ENCODE data around the gene VEGFA. TPM values are rescaled to one million over a fixed set of nuclear protein-coding genes. Genes with fewer than 3 reads are reported as not detected.

The VEGFA gene
- polyA plus RNA-seq, 2 of the 4 experiments (the other 2 are of a cell fraction): 35.8 to 83.7 TPM

DNA sequence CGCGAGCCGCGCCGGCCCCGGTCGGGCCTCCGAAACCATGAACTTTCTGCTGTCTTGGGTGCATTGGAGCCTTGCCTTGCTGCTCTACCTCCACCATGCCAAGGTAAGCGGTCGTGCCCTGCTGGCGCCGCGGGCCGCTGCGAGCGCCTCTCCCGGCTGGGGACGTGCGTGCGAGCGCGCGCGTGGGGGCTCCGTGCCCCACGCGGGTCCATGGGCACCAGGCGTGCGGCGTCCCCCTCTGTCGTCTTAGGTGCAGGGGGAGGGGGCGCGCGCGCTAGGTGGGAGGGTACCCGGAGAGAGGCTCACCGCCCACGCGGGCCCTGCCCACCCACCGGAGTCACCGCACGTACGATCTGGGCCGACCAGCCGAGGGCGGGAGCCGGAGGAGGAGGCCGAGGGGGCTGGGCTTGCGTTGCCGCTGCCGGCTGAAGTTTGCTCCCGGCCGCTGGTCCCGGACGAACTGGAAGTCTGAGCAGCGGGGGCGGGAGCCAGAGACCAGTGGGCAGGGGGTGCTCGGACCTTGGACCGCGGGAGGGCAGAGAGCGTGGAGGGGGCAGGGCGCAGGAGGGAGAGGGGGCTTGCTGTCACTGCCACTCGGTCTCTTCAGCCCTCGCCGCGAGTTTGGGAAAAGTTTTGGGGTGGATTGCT lies 1.3 kb downstream of the VEGFA start:
- peak overlapping the region; percentile 97 to 100 for H3K27ac ChIP-seq
- POLR2A ChIA-PET: interaction anchor here (1.2 to 2.5 kb wide), 6 partner anchors 109 to 319 kb away, joined by 3 to 21 read pairs (median 4); no protein-coding TSS in a partner anchor
- peak overlapping the region; percentile 59 for H3K4me3 ChIP-seq
- peak overlapping the region; percentile 93 for H3K4me2 ChIP-seq
- peaks cover 30% of the 10 kb centered on the region for H3K4me1 ChIP-seq
- CTCF ChIA-PET: interaction anchor here (0.9 to 4.8 kb wide), 10 partner anchors 12 to 306 kb away, joined by 3 to 235 read pairs (median 11); no protein-coding TSS in a partner anchor
- no peaks in the 10 kb centered on the region for H3K9me3 ChIP-seq
- no peak for FAIRE-seq
- no CpG with 5 or more reads among the region's 66 CpGs for WGBS (ENCODE audit: missing lambda C conversion rate)
- peak; percentile 12 to 14; a peak in 5 of 6 replicates for ATAC-seq
- DNase-seq (ENCODE audit: low read depth in 1 of 2, low spot score in 1 of 2): peak in 1 of 2 experiments; percentile 49
- TF ChIP-seq PHF8 (IDR thresholded peaks at IDR 0.05; ENCODE audit: borderline replicate concordance, low read depth): peak; percentile 8; the same call in 1 of the 2 replicates
- no peak; the same call in 1 of the 2 replicates for TF ChIP-seq MAX (IDR thresholded peaks at IDR 0.05)
- TF ChIP-seq SMC3 (IDR thresholded peaks at IDR 0.05): no peak
- TF ChIP-seq NPAS2 (CRISPR knock-in tag; IDR thresholded peaks at IDR 0.05; ENCODE audit: borderline replicate concordance): no peak

DNA sequence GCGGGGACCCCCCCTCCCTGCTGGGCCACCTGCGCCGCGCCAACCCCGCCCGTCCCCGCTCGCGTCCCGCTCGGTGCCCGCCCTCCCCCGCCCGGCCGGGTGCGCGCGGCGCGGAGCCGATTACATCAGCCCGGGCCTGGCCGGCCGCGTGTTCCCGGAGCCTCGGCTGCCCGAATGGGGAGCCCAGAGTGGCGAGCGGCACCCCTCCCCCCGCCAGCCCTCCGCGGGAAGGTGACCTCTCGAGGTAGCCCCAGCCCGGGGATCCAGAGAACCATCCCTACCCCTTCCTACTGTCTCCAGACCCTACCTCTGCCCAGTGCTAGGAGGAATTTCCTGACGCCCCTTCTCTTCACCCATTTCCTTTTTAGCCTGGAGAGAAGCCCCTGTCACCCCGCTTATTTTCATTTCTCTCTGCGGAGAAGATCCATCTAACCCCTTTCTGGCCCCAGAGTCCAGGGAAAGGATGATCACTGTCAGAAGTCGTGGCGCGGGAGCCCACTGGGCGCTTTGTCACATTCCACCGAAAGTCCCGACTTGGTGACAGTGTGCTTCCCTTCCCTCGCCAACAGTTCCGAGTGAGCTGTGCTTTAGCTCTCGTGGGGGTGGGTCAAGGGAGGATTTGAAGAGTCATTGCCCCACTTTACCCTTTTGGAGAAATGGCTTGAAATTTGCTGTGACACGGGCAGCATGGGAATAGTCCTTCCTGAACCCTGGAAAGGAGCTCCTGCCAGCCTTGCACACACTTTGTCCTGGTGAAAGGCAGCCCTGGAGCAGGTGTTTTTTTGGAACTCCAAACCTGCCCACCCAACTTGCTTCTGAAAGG lies 2.1 kb downstream of the VEGFA start:
- CTCF ChIA-PET: interaction anchor here (0.6 to 8.4 kb wide), 13 partner anchors 8 to 305 kb away, joined by 3 to 115 read pairs (median 8); no protein-coding TSS in a partner anchor
- DNase-seq (ENCODE audit: low read depth in 1 of 2, low spot score in 1 of 2) (peak; percentile 37 to 43), FAIRE-seq (no peak), ATAC-seq (peak; percentile 17 to 20; a peak in 2 of 6 replicates)
- no peak for TF ChIP-seq E2F6 (IDR thresholded peaks at IDR 0.05; ENCODE audit: borderline replicate concordance, low read depth)
- TF ChIP-seq POLR2AphosphoS2 (conservative IDR thresholded peaks at IDR 0.05; ENCODE audit: low read length): no peak
- TF ChIP-seq CHD4 (IDR thresholded peaks at IDR 0.05; ENCODE audit: borderline replicate concordance): no peak
- no peak for TF ChIP-seq NPAS2 (CRISPR knock-in tag; IDR thresholded peaks at IDR 0.05; ENCODE audit: borderline replicate concordance)
- no peak for TF ChIP-seq NFE2L2 (conservative IDR thresholded peaks at IDR 0.05; ENCODE audit: low read length)
- TF ChIP-seq HEYL (CRISPR knock-in tag; IDR thresholded peaks at IDR 0.05): no peak
- TF ChIP-seq CEBPB (IDR thresholded peaks at IDR 0.05): no peak
- 0 out of 2 replicates have a peak, but pooled peaks have one; percentile 40 for TF ChIP-seq MYC (IDR thresholded peaks at IDR 0.05; ENCODE audit: borderline replicate concordance, low read length)
- TF ChIP-seq MAX (IDR thresholded peaks at IDR 0.05): peak; percentile 70
- no peak for TF ChIP-seq POLR2A (IDR thresholded peaks at IDR 0.05; ENCODE audit: low read length)
- TF ChIP-seq ZSCAN20 (CRISPR knock-in tag; IDR thresholded peaks at IDR 0.05): no peak
- peak; percentile 23 to 53; a peak in 2 of 5 replicates for TF ChIP-seq JUN (IDR thresholded peaks at IDR 0.05)
- TF ChIP-seq, protein P1, sequence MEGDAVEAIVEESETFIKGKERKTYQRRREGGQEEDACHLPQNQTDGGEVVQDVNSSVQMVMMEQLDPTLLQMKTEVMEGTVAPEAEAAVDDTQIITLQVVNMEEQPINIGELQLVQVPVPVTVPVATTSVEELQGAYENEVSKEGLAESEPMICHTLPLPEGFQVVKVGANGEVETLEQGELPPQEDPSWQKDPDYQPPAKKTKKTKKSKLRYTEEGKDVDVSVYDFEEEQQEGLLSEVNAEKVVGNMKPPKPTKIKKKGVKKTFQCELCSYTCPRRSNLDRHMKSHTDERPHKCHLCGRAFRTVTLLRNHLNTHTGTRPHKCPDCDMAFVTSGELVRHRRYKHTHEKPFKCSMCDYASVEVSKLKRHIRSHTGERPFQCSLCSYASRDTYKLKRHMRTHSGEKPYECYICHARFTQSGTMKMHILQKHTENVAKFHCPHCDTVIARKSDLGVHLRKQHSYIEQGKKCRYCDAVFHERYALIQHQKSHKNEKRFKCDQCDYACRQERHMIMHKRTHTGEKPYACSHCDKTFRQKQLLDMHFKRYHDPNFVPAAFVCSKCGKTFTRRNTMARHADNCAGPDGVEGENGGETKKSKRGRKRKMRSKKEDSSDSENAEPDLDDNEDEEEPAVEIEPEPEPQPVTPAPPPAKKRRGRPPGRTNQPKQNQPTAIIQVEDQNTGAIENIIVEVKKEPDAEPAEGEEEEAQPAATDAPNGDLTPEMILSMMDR (IDR thresholded peaks at IDR 0.05): no peak
- WGBS (ENCODE audit: missing lambda C conversion rate): under 1% methylated on average over 19 of the region's 48 CpGs
- Histone ChIP-seq H3K27ac (peak overlapping the region; percentile 97 to 100), H3K9me3 (no peaks in the 10 kb centered on the region), H3K4me2 (peak overlapping the region; percentile 93), H3K4me1 (peaks cover 30% of the 10 kb centered on the region), H3K4me3 (peak overlapping the region; percentile 59)
- POLR2A ChIA-PET: no interaction called here

GRCh38 chr6:43772681-43773049 lies 2.7 kb downstream of the VEGFA start:
- FAIRE-seq (no peak), ATAC-seq (no peak), DNase-seq (ENCODE audit: low read depth in 1 of 2, low spot score in 1 of 2) (peak in 1 of 2 experiments; percentile 28)
- ChIA-PET POLR2A (no interaction called here), CTCF (interaction anchor here (0.5 to 8.4 kb wide), 27 partner anchors 9 to 313 kb away, joined by 3 to 115 read pairs (median 5); no protein-coding TSS in a partner anchor)
- peak overlapping the region; percentile 59 for H3K4me3 ChIP-seq
- TF ChIP-seq CBX2 (IDR thresholded peaks at IDR 0.05; ENCODE audit: borderline replicate concordance, low read depth) (no peak), ZFP36 (IDR thresholded peaks at IDR 0.05; ENCODE audit: borderline replicate concordance, partially characterized antibody) (no peak), KDM1A (IDR thresholded peaks at IDR 0.05; ENCODE audit: low read depth) (no peak), CEBPB (IDR thresholded peaks at IDR 0.05) (no peak), PHF8 (IDR thresholded peaks at IDR 0.05; ENCODE audit: borderline replicate concordance, low read depth) (no peak), ZC3H11A (IDR thresholded peaks at IDR 0.05) (no peak), CHD4 (IDR thresholded peaks at IDR 0.05; ENCODE audit: borderline replicate concordance) (no peak), ELK1 (IDR thresholded peaks at IDR 0.05; ENCODE audit: low read depth, low read length) (no peak), MAX (IDR thresholded peaks at IDR 0.05) (no peak), MYC (IDR thresholded peaks at IDR 0.05; ENCODE audit: borderline replicate concordance, low read length) (no peak), NPAS2 (CRISPR knock-in tag; IDR thresholded peaks at IDR 0.05; ENCODE audit: borderline replicate concordance) (no peak)
- H3K9me3 ChIP-seq: no peaks in the 10 kb centered on the region
- 2% methylated on average over 5 of the region's 7 CpGs for WGBS (ENCODE audit: missing lambda C conversion rate)
- peaks cover 30% of the 10 kb centered on the region for H3K4me1 ChIP-seq
- H3K4me2 ChIP-seq: peak overlapping the region; percentile 93
- H3K27ac ChIP-seq: peak overlapping the region; percentile 97 to 100

All from A549 (cell line).